GM19328 (cell line): ENCODE data around the gene PCDHGB7.
A peak's percentile ranks its signal among the peaks of the same experiment; 100 is the strongest.
"Not testable (repeated sequence)": the region's sequence is repeated elsewhere in the genome, so short reads cannot be mapped to it uniquely, and the experiment has no call there.

Experiments used
- ATAC-seq: cut with Tn5 transposase; IDR thresholded peaks from one replicate; pipeline ENCODE4 v1.9.1; 2021; ENCODE audit warnings: mild to moderate bottlenecking, moderate library complexity; ENCODE audit not compliant: unreplicated experiment

The PCDHGB7 gene

GRCh38 chr5:141394401-141395187, 22.9 kb upstream of the PCDHGB7 start:
- not testable (repeated sequence) for ATAC-seq

GRCh38 chr5:141397756-141398551, 19.5 kb upstream of the PCDHGB7 start, which contains the start of gene PCDHGB5:
PCDHGB5 (plus strand) TSS chr5:141397947; CDS start chr5:141398128, 181 bp downstream.
- peak; percentile 93 for ATAC-seq

GRCh38 chr5:141398608-141399007, 18.9 kb upstream of the PCDHGB7 start:
- ATAC-seq = no peak

- ATAC-seq = no peak
Measured at GRCh38 chr5:141399555-141400258, 17.8 kb upstream of the PCDHGB7 start.

GRCh38 chr5:141402553-141403243, 14.8 kb upstream of the PCDHGB7 start, which contains the start of gene PCDHGA9:
PCDHGA9 (plus strand) TSS chr5:141402778; CDS start chr5:141402953, 175 bp downstream.
- no peak for ATAC-seq

GRCh38 chr5:141403387-141403786, 14.1 kb upstream of the PCDHGB7 start:
- no peak for ATAC-seq

- ATAC-seq = peak; percentile 76
Measured at GRCh38 chr5:141407790-141408505, 9.5 kb upstream of the PCDHGB7 start, which contains the start of gene PCDHGB6. PCDHGB6 (plus strand) TSS chr5:141408021; CDS start chr5:141408203, 182 bp downstream.

GRCh38 chr5:141409598-141410306, 7.7 kb upstream of the PCDHGB7 start:
- no peak for ATAC-seq

- ATAC-seq = no peak
Measured at GRCh38 chr5:141411575-141411974, 5.9 kb upstream of the PCDHGB7 start.

GRCh38 chr5:141412854-141413539, 4.5 kb upstream of the PCDHGB7 start, which contains the start of gene PCDHGA10:
PCDHGA10 (plus strand) TSS chr5:141412987; CDS start chr5:141413176, 189 bp downstream.
- ATAC-seq = no peak

- no peak for ATAC-seq
Measured at GRCh38 chr5:141413540-141414069, 3.9 kb upstream of the PCDHGB7 start.

- ATAC-seq = not testable (repeated sequence)
Measured at GRCh38 chr5:141414548-141415274, 2.8 kb upstream of the PCDHGB7 start.

- ATAC-seq = not testable (repeated sequence)
Measured at GRCh38 chr5:141415275-141415618, 2.2 kb upstream of the PCDHGB7 start.

GRCh38 chr5:141419074-141419880, 1.8 kb downstream of the PCDHGB7 start:
- no peak for ATAC-seq

GRCh38 chr5:141420855-141421488, 3.5 kb downstream of the PCDHGB7 start, which contains the start of gene PCDHGA11:
PCDHGA11 (plus strand) TSS chr5:141421051; CDS start chr5:141421228, 177 bp downstream.
- ATAC-seq = no peak

GRCh38 chr5:141421489-141421855, 4.0 kb downstream of the PCDHGB7 start:
- ATAC-seq = no peak
